ENCODE measurements around the gene KLF18. TPM values are rescaled to one million over a fixed set of nuclear protein-coding genes. Genes with fewer than 3 reads are reported as not detected.

The KLF18 gene
- total and polyA plus RNA-seq, 2 donors (not counting 1 experiment from before 2014, with no cell fraction given) = not detected

DNA sequence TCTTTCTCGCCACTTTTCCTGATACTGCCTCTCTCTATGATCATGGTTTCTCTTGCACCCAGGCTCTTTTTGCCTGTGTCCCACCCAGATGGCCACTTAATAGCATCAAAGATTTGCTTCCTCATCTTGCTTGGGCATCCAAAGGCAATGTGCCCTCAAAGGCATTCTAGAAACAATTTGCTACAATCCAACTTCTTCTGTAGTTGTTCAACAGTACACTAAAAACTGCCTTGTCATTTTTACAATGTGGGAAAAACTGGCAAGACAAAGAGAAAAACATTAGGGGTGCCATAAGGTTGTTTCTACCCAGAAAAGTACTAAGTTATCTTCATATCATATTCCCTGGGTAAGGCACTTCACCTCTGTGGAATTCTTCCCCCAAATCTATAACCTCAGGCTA lies 16.5 kb upstream of the KLF18 start:
- H3K27me3 Mint-ChIP-seq = peaks cover 5% of the 10 kb centered on the region
- no peak overlapping the region for H3K4me3 ChIP-seq (ENCODE audit: control extremely low read depth in 1 of 5, extremely low read depth in 1 of 5, insufficient read depth in 1 of 5, low read depth in 2 of 5, low read length in 4 of 5)
- DNase-seq (no peak), ATAC-seq (ENCODE audit: low read depth) (no peak)
- no peaks in the 10 kb centered on the region for H3K4me1 Mint-ChIP-seq
- peaks cover 2% of the 10 kb centered on the region for H3K9me3 Mint-ChIP-seq (ENCODE audit: insufficient read depth)
- H3K9me3 ChIP-seq (ENCODE audit: control extremely low read depth in 1 of 3, control insufficient read depth in 2 of 3, insufficient read depth in 1 of 3, low read length in 2 of 3) = no peaks in the 10 kb centered on the region
- no peak overlapping the region for H3K27ac Mint-ChIP-seq
- no peak overlapping the region for H2AFZ ChIP-seq (ENCODE audit: insufficient read depth, low read depth, low read length, poor library complexity, severe bottlenecking)
- intact Hi-C loops (cut with micrococcal nuclease) = no loop called here
- no peak overlapping the region for H3K9ac ChIP-seq (ENCODE audit: low read length)
- POLR2A ChIA-PET = no interaction called here
- CTCF ChIA-PET = no interaction called here
- no peak overlapping the region for H3K4me3 Mint-ChIP-seq
- no peaks in the 10 kb centered on the region for H3K79me2 ChIP-seq (ENCODE audit: control insufficient read depth, insufficient read depth, low read length)
- TF ChIP-seq EZH2 (IDR thresholded peaks at IDR 0.05; ENCODE audit: borderline replicate concordance, insufficient read depth, low read depth, low read length, poor library complexity, severe bottlenecking) = no peak
- TF ChIP-seq, protein P1, sequence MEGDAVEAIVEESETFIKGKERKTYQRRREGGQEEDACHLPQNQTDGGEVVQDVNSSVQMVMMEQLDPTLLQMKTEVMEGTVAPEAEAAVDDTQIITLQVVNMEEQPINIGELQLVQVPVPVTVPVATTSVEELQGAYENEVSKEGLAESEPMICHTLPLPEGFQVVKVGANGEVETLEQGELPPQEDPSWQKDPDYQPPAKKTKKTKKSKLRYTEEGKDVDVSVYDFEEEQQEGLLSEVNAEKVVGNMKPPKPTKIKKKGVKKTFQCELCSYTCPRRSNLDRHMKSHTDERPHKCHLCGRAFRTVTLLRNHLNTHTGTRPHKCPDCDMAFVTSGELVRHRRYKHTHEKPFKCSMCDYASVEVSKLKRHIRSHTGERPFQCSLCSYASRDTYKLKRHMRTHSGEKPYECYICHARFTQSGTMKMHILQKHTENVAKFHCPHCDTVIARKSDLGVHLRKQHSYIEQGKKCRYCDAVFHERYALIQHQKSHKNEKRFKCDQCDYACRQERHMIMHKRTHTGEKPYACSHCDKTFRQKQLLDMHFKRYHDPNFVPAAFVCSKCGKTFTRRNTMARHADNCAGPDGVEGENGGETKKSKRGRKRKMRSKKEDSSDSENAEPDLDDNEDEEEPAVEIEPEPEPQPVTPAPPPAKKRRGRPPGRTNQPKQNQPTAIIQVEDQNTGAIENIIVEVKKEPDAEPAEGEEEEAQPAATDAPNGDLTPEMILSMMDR (IDR thresholded peaks at IDR 0.05) = no peak
- H3K4me1 ChIP-seq (ENCODE audit: control insufficient read depth in 2 of 2, insufficient read depth in 2 of 2, low read length in 2 of 2) = no peaks in the 10 kb centered on the region
- H3K27me3 ChIP-seq (replicated peaks in 1 of 4; ENCODE audit: control extremely low read depth in 1 of 4, control insufficient read depth in 3 of 4, insufficient read depth in 4 of 4, low read length in 3 of 4) = no peaks in the 10 kb centered on the region
- H3K27ac ChIP-seq (ENCODE audit: low read length in 2 of 2) = no peak overlapping the region
- H3K36me3 ChIP-seq (replicated peaks in 1 of 2; ENCODE audit: control extremely low read depth in 1 of 2, control insufficient read depth in 1 of 2, extremely low read depth in 1 of 2, insufficient read depth in 2 of 2, low read length in 1 of 2) = no peaks in the 10 kb centered on the region
- no peaks in the 10 kb centered on the region for H4K20me1 ChIP-seq (ENCODE audit: control insufficient read depth, insufficient read depth, low read length, poor library complexity, severe bottlenecking)
- WGBS (ENCODE audit: insufficient coverage) = 100% methylated on average over 1 of the region's 1 CpG
- H3K4me2 ChIP-seq (replicated peaks; ENCODE audit: low read depth, low read length, poor library complexity, severe bottlenecking) = no peak overlapping the region

GRCh38 chr1:44154049-44154448 lies 12.6 kb upstream of the KLF18 start:
- POLR2A ChIA-PET = no interaction called here
- Histone ChIP-seq H4K20me1 (ENCODE audit: control insufficient read depth, insufficient read depth, low read length, poor library complexity, severe bottlenecking) (no peaks in the 10 kb centered on the region), H2AFZ (ENCODE audit: insufficient read depth, low read depth, low read length, poor library complexity, severe bottlenecking) (no peak overlapping the region)

More at GRCh38 chr1:44154049-44154448, 12.6 kb upstream of the KLF18 start:
- WGBS (ENCODE audit: insufficient coverage) = 86% methylated on average over 1 of the region's 3 CpGs
- intact Hi-C loops (cut with micrococcal nuclease) = no loop called here
- Histone ChIP-seq H3K4me3 (ENCODE audit: control extremely low read depth in 1 of 5, extremely low read depth in 1 of 5, insufficient read depth in 1 of 5, low read depth in 2 of 5, low read length in 4 of 5) (no peak overlapping the region), H3K9ac (ENCODE audit: low read length) (no peak overlapping the region), H3K36me3 (replicated peaks in 1 of 2; ENCODE audit: control extremely low read depth in 1 of 2, control insufficient read depth in 1 of 2, extremely low read depth in 1 of 2, insufficient read depth in 2 of 2, low read length in 1 of 2) (no peaks in the 10 kb centered on the region), H3K4me2 (replicated peaks; ENCODE audit: low read depth, low read length, poor library complexity, severe bottlenecking) (no peak overlapping the region), H3K79me2 (ENCODE audit: control insufficient read depth, insufficient read depth, low read length) (no peaks in the 10 kb centered on the region), H3K9me3 (ENCODE audit: control extremely low read depth in 1 of 3, control insufficient read depth in 2 of 3, insufficient read depth in 1 of 3, low read length in 2 of 3) (no peaks in the 10 kb centered on the region), H3K27me3 (replicated peaks in 1 of 4; ENCODE audit: control extremely low read depth in 1 of 4, control insufficient read depth in 3 of 4, insufficient read depth in 4 of 4, low read length in 3 of 4) (no peaks in the 10 kb centered on the region), H3K27ac (ENCODE audit: low read length in 2 of 2) (no peak overlapping the region), H3K4me1 (ENCODE audit: control insufficient read depth in 2 of 2, insufficient read depth in 2 of 2, low read length in 2 of 2) (no peaks in the 10 kb centered on the region)
- TF ChIP-seq, protein P1 (IDR thresholded peaks at IDR 0.05) = no peak
- no peak for TF ChIP-seq EZH2 (IDR thresholded peaks at IDR 0.05; ENCODE audit: borderline replicate concordance, insufficient read depth, low read depth, low read length, poor library complexity, severe bottlenecking)
- Mint-ChIP-seq H3K9me3 (ENCODE audit: insufficient read depth) (no peaks in the 10 kb centered on the region), H3K27me3 (peaks cover 19% of the 10 kb centered on the region), H3K4me1 (no peaks in the 10 kb centered on the region), H3K27ac (no peak overlapping the region), H3K4me3 (no peak overlapping the region)
- no peak for ATAC-seq (ENCODE audit: low read depth)
- no peak for DNase-seq
- CTCF ChIA-PET = no interaction called here
